SU-DHL-6 (cell line): ENCODE measurements around the gene C10orf53.

Experiments used
- CTCF ChIP-seq: fragments of 200-600 bp; sonication (generic); IDR thresholded peaks from one replicate; pipeline ENCODE4 v1.5.1; 2017; ENCODE audit warnings: antibody characterized with exemption, mild to moderate bottlenecking, low read length, moderate library complexity; ENCODE audit not compliant: insufficient read depth, poor library complexity, severe bottlenecking
- EZH2phosphoT487 ChIP-seq: fragments of 200-600 bp; sonication (generic), shearing (Covaris generic); conservative IDR thresholded peaks from 2 replicates; pipeline ENCODE4 v1.6.1; 2018; ENCODE audit warnings: mild to moderate bottlenecking, antibody characterized with exemption, low read length, moderate library complexity, mixed read lengths

GRCh38 chr10:49744091-49744685 is 64.7 kb downstream of the C10orf53 start:
- TF ChIP-seq CTCF: no peak
- no peak for TF ChIP-seq EZH2phosphoT487
